GM19324 (cell line): ENCODE results near the gene RBBP8.

Experiments used
- ATAC-seq: cut with Tn5 transposase; IDR thresholded peaks from one replicate; pipeline ENCODE4 v1.9.1; 2021; ENCODE audit warnings: mild to moderate bottlenecking, moderate library complexity; ENCODE audit not compliant: unreplicated experiment, low FRiP score

RBBP8 gene

DNA sequence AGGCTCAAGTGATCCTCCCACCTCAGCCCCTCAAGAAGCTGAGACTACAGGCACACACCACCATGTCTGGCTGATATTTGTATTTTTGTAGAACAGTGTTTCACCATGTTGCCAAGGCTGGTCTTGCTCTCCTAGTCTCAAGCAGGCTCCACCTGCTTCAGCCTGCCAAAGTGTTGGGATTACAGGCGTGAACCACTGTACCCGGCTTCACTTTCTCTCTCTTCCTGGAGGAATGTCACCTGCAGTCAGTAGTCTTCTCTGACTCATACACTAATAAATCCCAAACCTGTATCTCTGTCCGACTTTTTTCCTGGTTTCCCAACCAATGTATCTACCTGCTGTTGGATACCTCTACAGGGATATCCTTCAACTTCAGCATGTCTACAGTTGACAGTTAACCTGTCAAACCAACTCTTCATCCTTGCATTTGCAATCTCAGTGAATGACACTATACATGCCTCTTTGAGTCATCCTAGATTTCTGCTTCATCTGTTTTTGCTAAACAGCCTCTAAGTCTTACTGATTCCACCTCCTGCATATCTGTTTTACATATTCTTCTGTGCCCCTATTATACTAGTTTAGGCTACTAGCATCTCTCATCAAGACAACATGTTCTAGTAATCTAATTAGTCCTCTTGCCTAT lies 54.5 kb downstream of the RBBP8 start:
- peak; percentile 20 for ATAC-seq

DNA sequence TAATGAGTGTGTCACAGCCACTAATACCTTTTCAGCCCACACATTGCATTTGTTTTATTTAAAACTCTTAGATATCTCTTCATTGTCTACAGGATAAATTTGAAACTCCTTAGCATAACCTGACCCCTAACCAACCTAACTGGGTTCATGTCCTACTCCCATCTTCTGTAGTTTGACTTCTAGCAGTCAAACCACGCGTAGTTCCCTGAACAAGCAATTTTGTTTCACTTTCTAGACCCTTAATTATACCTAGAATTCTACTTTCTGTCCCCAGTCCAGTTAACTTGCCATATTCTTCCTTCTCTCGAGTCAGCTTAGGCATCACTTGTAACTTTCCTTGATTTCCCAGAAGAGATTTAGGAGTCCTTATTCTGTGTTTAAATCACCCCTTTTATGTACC lies 55.1 kb downstream of the RBBP8 start:
- ATAC-seq = peak; percentile 77

DNA sequence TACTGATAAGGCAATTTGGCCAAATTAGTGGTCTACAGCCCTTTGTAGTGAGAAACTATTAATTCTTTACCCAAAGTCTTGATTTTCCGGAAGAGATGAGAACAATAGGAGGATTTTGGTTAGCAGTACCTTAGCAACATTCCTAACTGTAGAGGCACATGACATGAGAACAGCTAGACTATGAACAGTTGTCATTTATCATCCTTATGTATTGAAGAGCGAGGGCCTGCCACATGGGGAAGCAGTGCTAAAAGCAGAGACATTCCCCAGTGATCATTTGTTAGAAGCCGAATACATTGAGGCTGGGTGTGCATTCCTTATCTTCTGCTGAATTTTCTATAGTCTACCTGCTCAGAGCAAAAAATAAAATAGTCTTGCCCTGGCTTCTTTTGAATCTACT lies 65.2 kb downstream of the RBBP8 start:
- ATAC-seq = no peak

DNA sequence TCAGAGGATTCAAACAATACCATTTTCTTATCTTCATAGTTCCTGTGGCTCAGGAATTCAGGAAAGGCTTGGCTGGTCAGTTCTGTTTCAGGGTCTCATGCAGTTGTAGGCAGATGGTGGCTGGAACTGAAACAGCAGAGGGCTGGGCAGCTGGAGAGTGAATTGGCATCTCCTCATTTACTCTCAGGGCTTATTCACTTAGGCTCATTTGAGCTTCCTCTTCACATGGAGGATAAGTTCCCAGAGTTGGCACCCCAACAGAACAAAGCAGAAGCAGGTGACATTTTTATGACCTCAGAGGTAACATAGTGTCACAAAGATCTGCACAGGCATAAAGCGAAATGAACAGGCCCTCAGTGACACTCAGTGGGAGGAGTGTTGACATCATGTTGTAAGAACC lies 66.1 kb downstream of the RBBP8 start:
- no peak for ATAC-seq

DNA sequence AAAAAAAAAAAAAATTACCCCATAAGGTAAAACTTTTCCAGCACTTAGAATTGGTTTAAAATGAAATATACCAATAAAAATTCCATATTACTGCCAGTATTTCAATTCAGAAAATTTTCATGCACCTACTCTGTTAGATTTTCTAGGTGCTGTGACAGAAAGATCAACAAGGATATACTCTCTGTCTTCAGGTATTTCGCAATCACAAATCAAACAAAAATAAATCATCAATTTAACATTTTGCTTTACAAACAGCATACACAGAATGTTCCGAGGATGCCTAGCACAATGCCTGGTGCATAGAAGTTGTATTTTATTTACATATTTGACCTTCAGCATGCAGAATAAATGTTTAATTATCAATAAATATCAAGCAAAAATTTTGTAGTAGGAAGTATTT lies 66.5 kb downstream of the RBBP8 start:
- ATAC-seq = no peak

DNA sequence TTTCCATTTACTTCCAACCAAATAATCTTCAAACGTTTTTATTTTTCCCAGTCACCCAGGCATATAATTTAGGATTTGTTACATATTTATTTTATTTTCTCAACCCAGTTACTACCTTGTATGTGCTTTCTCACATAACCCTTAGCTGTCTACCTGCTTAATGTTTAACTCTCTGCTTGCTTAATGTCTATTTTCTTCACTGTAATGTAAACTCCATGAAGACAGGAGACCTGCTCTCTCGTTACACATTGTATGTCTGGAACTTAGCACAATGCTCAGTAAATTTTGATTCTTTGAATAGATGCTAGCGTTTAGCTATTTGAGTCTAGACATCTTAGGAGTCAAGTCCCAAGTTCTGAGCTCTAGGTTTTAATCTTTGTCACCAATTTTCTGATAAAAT lies 70.2 kb downstream of the RBBP8 start:
- no peak for ATAC-seq

DNA sequence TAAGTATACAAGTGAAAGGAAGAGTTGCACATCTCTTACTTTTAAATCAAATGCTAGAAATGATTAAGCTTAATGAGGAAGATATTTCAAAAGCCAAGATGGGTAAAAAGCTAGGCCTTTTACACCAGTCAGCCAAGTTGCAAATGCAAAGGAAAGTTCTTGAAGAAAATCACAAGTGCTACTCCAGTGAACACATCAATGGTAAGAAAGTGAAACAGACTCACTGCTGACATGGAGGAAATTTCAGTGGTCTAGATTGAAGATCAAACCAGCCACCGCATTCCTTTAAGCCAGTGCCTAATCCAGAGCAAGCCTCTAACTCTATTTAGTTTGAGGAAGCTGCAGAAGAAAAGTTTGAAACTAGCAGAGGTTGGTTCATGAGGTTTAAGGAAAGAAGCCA lies 79.1 kb downstream of the RBBP8 start:
- ATAC-seq = no peak

DNA sequence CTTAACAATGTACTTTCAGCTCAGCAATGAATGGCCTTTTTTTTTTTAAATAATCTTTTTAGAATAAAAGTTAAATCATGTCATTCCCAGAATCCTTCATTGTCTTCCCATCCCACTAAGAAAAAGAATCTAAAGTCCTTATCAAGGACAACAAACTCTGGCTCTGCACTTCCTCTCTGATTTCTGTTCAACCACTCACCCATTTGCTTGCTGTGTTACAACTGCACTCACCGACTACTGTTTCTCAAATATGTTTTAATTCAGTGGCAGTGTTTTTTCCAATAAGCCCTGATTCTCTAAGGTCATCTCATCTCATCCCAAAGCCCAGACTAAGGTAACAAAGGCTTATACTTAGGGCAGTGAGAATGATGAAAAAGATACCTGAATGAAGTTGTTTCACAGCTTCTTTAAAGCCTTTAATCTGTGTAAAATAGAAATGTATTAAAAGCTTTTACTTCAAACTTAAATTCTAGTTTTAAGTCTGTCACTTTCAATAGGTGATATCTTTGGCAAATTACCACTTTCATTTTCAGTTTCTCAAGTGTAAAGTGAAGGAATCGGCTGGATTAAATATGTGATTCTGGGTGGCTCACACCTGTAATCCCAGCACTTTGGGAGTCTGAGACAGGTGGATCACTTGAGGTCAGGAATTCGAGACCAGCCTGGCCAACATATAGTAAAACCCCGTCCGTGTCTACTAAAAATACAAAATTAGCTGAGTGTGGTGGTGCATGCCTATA lies 87.6 kb downstream of the RBBP8 start:
- no peak for ATAC-seq

DNA sequence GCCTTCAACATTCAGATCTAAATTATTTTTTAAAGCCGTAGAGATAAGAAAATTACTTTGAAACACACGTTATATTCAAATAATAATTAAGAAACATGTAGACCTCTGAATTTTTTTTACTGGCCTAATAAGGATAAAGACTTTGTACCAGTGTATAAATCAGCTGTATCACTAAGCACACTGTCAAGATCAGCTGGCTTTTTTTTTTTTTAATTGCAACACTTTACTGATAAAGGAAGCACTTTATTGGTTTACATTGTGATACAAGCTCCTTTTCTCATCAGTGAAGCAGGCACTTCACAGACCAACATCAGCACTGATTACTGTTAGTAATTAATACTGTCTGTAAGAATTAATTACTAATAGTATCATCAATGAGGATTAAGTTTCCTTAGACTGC lies 88.5 kb downstream of the RBBP8 start:
- ATAC-seq = no peak

DNA sequence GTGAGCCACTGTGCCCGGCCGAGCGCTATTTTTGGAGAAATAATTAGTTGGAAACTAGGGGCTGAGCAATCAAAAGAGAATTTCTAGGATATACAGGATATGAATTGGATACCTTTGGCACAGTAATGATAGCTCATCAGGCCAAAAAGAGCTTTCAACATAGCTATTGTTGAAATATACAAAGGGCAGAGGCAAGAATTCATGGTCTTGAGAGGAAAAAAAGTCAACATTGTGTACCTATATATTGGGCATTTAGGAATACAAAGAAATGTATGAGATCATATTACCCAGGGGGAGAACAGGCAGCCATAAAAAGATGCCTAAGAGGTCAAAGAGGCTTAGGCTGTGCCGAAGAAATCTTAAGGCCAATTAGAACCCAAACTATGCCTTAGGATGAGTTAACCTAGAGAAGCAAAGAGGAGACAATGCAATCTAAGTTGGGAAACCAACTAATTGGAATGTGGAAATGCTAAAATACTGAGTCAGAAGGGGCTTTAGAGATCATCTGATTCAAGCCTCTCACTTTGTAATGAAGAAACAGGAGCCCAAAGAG lies 99.0 kb downstream of the RBBP8 start:
- no peak for ATAC-seq

DNA sequence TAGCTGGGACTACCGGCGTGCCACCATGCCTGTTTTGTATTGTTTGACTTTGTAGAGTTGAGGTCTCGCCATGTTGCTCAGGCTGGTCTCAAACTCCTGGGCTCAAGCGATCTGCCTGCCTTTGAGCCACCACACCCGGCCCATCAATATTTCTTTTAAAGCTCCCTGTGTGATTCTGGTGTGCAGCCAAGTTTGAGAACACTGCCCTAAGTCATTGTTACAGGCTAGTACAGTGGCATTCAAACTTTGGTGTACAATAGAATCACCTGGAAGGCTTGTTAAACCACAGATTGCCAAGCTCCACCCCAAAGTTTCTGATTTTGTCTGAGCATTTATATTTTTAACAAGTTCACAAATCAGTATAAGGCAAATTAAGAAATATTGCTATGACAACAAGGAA lies 99.9 kb downstream of the RBBP8 start:
- ATAC-seq = no peak

DNA sequence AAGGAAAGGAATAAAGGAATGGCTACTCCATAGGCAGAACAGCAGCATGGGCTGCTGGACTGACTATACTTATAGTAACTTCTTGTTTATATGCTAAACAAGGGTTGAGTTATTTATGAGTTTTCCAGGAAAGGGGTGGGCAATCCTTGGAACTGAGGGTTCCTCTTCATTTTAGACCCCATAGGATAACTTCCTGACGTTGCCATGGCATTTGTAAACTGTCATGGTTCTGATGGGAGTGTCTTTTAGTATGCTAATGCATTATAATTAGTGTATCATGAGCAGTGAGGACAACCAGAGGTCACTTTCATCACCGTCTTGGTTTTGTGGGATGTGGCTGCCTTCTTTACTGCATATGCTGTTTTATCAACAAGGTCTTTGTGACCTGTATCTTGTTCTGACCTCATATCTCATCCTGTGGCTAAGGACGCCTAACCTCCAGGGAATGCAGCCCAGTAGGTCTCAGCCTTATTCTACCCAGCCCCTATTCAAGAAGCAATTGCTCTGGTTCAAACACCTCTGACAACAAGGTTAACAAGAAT lies 103.6 kb downstream of the RBBP8 start:
- no peak for ATAC-seq

DNA sequence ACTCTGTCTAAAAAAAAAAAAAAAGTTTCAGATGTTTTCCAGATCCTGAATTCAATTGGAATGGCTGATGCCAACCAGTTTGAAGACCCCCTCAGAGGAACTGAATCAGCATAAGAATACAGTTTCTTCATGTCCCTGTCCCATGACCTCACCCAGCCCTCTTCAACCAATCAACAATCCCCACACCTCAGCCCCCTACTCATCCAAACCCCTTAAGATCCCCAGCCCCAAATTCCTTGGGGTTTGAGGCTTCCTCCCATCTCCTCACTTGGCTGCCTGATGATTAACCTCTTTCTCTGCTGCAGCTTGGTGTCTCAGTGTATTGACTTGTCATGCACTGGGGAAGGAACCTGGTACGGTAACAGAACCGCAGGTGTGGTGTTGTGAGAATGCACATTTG lies 104.5 kb downstream of the RBBP8 start:
- no peak for ATAC-seq

DNA sequence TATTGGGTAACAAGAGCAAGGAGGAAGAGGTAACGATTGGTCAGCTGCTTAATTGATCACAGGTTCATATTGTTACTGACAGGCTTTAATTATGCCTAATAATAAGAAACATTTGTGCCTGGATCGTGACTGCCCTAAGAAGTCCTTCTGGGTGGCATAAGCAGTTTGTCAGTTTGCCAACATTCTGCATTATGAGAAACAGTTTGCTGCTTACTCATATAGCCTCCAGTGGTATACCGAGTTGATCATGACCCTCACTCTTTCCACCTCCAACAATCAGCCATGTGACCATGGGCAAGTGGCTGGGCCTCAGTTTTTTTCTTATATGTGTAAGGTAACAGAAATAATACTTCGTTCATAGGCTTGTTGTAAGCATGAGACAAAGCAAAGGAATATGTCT lies 105.6 kb downstream of the RBBP8 start:
- ATAC-seq = no peak

DNA sequence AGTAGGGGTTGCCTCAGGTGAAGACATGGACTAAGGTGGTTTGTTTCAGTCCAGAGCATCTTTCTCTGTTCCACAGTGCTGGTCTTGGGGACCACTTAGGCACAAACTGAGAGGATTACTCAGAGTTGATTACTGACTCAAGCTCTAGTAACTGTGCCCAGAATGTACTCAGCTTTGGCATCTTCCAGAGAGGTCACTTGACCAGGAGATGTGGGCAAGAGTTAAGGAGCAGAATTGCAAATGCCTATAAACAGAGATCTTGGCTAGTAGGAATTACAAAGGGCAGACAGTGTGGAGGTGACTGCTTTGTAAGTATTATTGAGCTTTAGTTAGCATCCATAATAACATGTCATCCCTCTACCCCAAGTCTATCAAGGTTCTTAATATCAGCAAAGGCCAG lies 109.0 kb downstream of the RBBP8 start:
- no peak for ATAC-seq

DNA sequence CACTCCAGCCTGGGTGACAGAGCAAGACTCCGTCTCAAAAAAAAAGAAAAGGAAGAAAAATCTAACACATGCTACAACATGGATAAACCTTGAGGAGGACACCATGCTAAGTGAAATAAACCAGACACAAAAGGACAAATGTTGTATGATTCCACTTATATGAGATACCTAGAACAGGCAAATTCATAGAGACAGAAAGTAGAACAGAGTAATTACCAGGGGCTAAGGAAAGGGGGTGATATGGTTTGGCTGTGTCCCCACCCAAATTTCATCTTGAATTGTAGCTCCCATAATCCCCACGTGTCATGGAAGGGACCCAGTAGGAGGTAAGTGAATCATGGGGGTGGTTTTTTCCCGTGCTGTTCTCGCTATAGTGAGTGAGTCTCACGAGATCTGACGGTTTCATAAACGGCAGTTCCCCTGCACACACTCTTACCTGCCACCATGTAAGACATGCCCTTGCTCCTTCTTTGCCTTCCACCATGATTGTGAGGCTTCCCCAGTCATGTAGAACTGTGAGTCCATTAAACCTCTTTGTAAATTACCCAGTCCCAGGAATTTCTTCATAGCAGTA lies 110.8 kb downstream of the RBBP8 start:
- ATAC-seq = no peak

DNA sequence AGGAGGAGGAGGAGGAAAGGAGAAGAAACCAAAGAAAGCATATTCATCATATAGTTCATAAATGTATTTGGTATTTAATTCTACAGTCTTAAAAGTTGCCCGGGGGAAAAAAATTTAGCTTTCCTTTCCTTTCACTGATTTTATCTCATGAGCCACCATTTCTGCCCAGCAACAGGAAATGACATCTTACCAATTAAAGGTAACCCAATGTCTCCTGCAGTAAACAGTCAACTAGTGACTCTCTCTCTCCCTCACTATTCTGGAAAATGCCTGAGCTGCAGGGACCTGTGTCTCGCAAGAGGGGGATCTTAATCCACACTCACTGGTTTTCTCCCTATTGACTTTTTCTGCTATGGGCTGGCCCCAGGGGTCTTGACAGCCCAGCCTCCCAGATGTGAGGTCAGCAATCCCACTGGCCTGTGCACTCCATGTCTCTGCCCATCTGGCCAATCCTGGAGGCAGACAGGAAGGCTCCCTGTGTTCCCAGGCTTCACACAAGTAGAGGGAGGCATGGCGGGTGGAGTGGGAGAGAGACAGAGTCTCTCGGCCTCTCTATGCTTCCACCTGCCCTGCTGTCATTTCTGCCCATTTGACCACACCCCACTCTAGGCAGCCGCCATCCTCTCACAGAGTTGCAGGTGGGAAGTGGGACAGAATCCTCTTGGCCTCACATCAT lies 116.7 kb downstream of the RBBP8 start:
- no peak for ATAC-seq

DNA sequence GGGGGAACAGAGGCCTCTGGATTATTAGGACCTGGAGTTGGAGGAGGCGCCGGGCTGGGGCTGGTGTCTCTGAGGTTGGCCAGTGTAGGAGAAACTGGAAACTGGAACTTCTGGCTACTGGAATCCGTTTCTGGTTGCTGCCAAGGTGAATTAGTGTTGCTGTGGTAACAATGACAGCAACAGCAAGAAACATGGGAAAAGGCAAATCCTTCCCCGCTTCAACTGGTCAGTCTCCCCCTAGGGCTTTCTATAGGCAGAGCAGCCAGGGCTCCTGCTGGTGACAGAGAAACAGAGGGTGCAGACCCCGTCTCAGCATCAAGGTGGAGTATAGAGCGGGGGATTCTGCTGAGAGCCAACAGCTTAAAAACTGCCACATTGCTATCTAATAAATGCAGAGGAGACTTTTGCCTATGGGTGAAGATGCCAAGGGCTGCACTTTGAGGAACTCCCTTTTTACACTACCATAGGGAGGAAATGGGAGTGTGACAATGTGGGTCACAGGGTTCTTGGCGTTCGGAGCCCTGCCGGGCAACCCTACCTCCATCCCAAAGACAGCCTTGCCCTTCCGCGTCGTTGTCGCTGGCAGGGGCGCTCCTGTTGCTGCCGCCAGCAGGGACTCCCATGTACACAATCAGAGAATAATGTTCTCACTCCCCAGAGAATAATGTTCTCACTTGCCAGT lies 120.8 kb downstream of the RBBP8 start:
- no peak for ATAC-seq

DNA sequence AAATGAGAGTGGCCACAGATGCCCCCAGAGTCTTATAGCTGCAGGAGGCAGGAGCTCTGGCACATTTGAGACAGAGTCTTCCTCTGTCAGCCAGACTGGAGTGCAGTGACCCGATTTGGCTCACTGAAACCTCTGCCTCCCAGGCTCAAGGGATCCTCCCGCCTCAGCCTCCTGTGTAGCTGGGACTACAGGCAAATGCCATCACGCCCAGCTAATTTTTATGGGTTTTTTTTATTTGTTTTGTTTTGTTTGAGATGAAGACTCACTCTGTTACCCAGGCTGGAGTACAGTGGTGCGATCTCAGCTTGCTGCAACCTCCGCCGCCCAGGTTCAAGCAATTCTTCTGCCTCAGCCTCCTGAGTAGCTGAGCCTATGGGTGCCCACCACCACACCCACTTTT lies 121.4 kb downstream of the RBBP8 start:
- no peak for ATAC-seq

DNA sequence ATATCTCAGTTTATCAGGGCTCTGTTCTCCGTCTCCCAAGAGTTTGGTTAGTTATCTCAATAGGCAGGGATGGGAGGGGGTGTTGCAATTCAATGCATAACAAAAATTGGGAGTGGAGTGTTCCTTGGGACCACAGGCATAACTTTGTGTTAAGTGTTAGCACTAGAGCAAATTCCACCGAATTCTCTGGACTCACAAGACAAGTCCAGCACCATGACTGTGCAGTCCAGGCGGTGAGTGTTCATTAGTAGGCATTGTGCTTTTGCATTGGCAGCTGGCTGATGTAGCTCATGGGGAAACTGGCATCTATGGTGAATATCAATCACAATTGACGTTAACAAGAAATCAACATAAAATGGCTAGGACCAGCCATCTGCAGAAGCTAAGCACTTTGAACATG lies 123.2 kb downstream of the RBBP8 start:
- ATAC-seq = no peak
